ENCODE measurements around the gene CAMKK1.
A peak's percentile ranks its signal among the peaks of the same experiment; 100 is the strongest.

The CAMKK1 gene

GRCh38 chr17:3915995-3916696, 23.3 kb upstream of the CAMKK1 start, which contains the start of gene P2RX1:
TSS of gene P2RX1 (minus strand) at chr17:3916465. CDS start at chr17:3916225, 240 bp downstream.
- TF ChIP-seq PPARA (CRISPR knock-in tag; IDR thresholded peaks at IDR 0.05; ENCODE audit: borderline replicate concordance) (no peak), BACH2 (CRISPR knock-in tag; IDR thresholded peaks at IDR 0.05; ENCODE audit: borderline replicate concordance) (no peak), SNAI2 (CRISPR knock-in tag; IDR thresholded peaks at IDR 0.05) (no peak)

DNA sequence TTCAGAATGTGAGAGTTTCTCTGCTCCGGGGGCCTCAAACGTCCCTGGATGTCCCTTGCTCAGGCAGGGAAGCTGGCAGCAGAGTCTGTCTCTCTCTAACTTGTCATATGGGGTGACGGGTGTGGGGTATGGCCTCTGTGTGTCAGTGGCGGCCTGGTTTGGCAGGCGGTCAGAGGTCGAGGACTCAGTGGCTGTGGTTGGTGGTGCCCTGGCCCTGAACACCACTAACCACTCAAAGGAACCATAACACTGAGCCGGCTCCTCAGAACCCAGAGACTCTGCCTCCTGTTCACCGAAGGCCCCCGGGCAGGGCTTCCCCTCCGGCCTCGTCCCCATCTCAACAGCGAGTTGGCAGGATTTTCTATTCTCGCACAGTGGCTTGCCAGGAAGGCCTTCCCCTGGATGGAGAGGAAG, 22.7 kb upstream of the CAMKK1 start:
- ATAC-seq: no peak
- TF ChIP-seq OSR1 (CRISPR knock-in tag; IDR thresholded peaks at IDR 0.05) (no peak), BACH2 (CRISPR knock-in tag; IDR thresholded peaks at IDR 0.05; ENCODE audit: borderline replicate concordance) (no peak), CSDC2 (CRISPR knock-in tag; IDR thresholded peaks at IDR 0.05) (no peak), TOX (CRISPR knock-in tag; IDR thresholded peaks at IDR 0.05; ENCODE audit: borderline replicate concordance) (no peak), ISL1 (CRISPR knock-in tag; IDR thresholded peaks at IDR 0.05) (no peak), ESRRG (CRISPR knock-in tag; IDR thresholded peaks at IDR 0.05) (no peak), ZNF565 (CRISPR knock-in tag; conservative IDR thresholded peaks at IDR 0.05; ENCODE audit: low read depth) (no peak), POU6F1 (CRISPR knock-in tag; IDR thresholded peaks at IDR 0.05; ENCODE audit: borderline replicate concordance, low read depth) (no peak), ZC3H10 (CRISPR knock-in tag; IDR thresholded peaks at IDR 0.05) (no peak)
- TF ChIP-seq, protein P1, sequence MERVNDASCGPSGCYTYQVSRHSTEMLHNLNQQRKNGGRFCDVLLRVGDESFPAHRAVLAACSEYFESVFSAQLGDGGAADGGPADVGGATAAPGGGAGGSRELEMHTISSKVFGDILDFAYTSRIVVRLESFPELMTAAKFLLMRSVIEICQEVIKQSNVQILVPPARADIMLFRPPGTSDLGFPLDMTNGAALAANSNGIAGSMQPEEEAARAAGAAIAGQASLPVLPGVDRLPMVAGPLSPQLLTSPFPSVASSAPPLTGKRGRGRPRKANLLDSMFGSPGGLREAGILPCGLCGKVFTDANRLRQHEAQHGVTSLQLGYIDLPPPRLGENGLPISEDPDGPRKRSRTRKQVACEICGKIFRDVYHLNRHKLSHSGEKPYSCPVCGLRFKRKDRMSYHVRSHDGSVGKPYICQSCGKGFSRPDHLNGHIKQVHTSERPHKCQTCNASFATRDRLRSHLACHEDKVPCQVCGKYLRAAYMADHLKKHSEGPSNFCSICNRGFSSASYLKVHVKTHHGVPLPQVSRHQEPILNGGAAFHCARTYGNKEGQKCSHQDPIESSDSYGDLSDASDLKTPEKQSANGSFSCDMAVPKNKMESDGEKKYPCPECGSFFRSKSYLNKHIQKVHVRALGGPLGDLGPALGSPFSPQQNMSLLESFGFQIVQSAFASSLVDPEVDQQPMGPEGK (CRISPR knock-in tag; IDR thresholded peaks at IDR 0.05; ENCODE audit: borderline replicate concordance): no peak
- TF ChIP-seq, protein P2, sequence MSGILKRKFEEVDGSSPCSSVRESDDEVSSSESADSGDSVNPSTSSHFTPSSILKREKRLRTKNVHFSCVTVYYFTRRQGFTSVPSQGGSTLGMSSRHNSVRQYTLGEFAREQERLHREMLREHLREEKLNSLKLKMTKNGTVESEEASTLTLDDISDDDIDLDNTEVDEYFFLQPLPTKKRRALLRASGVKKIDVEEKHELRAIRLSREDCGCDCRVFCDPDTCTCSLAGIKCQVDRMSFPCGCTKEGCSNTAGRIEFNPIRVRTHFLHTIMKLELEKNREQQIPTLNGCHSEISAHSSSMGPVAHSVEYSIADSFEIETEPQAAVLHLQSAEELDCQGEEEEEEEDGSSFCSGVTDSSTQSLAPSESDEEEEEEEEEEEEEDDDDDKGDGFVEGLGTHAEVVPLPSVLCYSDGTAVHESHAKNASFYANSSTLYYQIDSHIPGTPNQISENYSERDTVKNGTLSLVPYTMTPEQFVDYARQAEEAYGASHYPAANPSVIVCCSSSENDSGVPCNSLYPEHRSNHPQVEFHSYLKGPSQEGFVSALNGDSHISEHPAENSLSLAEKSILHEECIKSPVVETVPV (CRISPR knock-in tag; IDR thresholded peaks at IDR 0.05): no peak
- TF ChIP-seq, protein P3, sequence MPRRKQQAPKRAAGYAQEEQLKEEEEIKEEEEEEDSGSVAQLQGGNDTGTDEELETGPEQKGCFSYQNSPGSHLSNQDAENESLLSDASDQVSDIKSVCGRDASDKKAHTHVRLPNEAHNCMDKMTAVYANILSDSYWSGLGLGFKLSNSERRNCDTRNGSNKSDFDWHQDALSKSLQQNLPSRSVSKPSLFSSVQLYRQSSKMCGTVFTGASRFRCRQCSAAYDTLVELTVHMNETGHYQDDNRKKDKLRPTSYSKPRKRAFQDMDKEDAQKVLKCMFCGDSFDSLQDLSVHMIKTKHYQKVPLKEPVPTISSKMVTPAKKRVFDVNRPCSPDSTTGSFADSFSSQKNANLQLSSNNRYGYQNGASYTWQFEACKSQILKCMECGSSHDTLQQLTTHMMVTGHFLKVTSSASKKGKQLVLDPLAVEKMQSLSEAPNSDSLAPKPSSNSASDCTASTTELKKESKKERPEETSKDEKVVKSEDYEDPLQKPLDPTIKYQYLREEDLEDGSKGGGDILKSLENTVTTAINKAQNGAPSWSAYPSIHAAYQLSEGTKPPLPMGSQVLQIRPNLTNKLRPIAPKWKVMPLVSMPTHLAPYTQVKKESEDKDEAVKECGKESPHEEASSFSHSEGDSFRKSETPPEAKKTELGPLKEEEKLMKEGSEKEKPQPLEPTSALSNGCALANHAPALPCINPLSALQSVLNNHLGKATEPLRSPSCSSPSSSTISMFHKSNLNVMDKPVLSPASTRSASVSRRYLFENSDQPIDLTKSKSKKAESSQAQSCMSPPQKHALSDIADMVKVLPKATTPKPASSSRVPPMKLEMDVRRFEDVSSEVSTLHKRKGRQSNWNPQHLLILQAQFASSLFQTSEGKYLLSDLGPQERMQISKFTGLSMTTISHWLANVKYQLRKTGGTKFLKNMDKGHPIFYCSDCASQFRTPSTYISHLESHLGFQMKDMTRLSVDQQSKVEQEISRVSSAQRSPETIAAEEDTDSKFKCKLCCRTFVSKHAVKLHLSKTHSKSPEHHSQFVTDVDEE (CRISPR knock-in tag; IDR thresholded peaks at IDR 0.05): no peak

More at GRCh38 chr17:3915995-3916696, 23.3 kb upstream of the CAMKK1 start, which contains the start of gene P2RX1:
- no peak for ATAC-seq

DNA sequence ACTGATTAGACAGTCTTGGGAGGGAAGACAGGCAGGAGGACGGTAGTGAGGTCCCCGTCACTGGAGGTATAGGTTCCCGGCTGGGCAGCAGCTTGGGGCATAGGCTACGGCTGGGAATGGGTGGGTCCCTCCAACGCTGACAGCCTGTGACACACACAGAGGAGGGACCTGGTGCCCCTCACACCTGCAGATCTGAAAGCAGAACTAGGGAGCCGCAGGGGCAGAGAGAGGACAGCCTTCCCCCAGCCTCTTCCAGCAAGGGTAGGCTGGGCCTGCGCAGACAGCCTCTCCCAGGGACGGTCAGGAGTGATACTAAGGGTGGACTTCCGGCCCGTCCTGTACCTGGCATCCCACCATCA, 21.4 kb upstream of the CAMKK1 start:
- ATAC-seq: peak; percentile 5; the same call in 2 of the 3 replicates
- TF ChIP-seq, protein P1 (CRISPR knock-in tag; IDR thresholded peaks at IDR 0.05; ENCODE audit: borderline replicate concordance): no peak
- TF ChIP-seq BACH2 (CRISPR knock-in tag; IDR thresholded peaks at IDR 0.05; ENCODE audit: borderline replicate concordance): no peak
- TF ChIP-seq PPARA (CRISPR knock-in tag; IDR thresholded peaks at IDR 0.05; ENCODE audit: borderline replicate concordance): no peak
- no peak for TF ChIP-seq ZFP30 (CRISPR knock-in tag; IDR thresholded peaks at IDR 0.05)
- TF ChIP-seq, protein P2 (CRISPR knock-in tag; IDR thresholded peaks at IDR 0.05): no peak
- no peak for TF ChIP-seq RARB (CRISPR knock-in tag; IDR thresholded peaks at IDR 0.05)
- no peak for TF ChIP-seq POU6F1 (CRISPR knock-in tag; IDR thresholded peaks at IDR 0.05; ENCODE audit: borderline replicate concordance, low read depth)
- TF ChIP-seq SNAI2 (CRISPR knock-in tag; IDR thresholded peaks at IDR 0.05): no peak
- TF ChIP-seq CSDC2 (CRISPR knock-in tag; IDR thresholded peaks at IDR 0.05): no peak
- TF ChIP-seq ISL1 (CRISPR knock-in tag; IDR thresholded peaks at IDR 0.05): no peak
- no peak for TF ChIP-seq TCF4 (CRISPR knock-in tag; IDR thresholded peaks at IDR 0.05; ENCODE audit: borderline replicate concordance)
